Jurkat, Clone E6-1 (cell line): ENCODE data around the gene GATA5.

Experiments used
- DNase-seq: peaks from one replicate; pipeline ENCODE4 v3.0.0-alpha.2; 2011; ENCODE audit warnings: low read depth, low spot score
- H3K4me3 ChIP-seq: 2 replicates; pipeline ENCODE4 v1.5.1; 2011; ENCODE audit warnings: mild to moderate bottlenecking, low read length, control low read depth, moderate library complexity

GATA5 gene

DNA sequence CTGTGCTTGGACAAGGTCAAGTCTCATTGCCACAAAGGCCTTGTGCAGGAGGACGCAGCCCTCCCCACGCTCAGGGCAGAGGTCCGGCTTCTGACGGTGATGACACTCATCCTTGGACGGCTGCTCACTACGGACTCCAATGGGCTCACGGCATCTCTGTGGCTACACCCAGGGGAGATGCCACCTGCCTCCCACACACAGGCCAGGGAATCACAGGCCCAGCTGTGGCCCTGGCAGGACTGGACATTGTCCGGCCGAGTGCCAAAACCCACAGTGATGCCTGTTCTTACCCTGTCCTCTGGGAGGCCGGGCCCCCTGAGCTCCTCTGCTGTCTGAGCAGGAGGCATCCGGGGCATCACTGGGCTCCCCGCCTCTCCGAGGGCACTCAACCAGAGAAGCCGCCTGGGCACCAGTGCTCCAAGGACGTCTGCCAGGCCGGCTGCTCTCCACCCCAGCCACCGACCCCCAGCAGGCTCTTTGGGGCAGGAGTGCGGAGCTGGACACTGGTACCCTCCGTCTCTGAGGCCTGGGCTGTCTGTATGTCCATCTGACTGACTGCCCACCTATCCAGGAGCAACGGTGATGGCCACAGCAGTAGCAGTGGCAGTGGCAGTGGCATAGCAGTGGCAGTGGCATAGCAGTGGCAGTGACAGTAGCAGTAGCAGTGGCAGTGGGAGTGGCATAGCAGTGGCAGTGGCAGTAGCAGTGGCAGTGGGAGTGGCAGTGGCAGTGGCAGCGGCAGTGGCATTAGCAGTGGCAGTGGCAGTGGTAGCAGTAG, 50.3 kb downstream of the GATA5 start:
- DNase-seq: no peak
- no peak overlapping the region for H3K4me3 ChIP-seq

DNA sequence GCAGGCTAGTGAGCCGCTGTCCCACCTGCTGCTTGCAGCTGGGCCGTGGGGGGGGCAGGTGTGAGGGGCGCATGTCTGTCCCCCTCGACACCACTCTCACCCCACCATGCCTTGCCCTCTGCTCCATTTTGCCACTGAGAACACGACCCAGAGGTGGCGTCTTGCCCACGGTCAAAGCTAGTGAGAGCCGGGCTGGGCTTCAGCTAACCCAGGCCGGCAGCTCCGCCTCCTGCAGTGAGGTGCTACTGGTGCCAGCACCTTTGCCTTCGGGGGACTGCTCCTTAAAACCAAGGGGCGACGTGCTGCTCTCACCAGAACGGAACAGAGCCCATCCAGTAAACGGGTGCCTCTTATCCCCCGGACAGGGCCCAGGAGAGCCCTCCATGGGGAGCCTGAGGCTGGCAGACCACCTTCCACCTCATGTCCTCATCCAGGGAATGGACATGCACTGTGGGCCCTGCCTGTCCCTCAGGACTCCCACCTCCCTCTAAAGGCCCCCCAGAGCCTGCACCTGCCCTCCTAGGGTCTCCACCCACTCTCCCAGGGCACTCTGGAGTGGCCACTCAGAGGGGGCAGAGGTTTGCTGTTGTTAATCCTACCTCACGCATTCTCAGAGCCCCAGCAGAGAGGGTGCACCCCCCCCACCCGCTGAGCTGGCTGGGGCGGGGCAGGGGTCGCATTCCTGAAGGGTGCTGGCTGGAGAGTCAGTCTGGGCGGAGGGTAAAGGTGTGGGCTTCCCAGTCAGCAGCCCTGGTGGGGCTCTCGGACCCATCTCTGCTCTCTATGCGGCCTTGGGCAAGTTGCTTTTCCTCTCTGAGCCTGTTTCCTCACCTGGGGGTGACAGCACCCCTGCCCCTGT, 51.3 kb downstream of the GATA5 start:
- DNase-seq: no peak
- no peak overlapping the region for H3K4me3 ChIP-seq

DNA sequence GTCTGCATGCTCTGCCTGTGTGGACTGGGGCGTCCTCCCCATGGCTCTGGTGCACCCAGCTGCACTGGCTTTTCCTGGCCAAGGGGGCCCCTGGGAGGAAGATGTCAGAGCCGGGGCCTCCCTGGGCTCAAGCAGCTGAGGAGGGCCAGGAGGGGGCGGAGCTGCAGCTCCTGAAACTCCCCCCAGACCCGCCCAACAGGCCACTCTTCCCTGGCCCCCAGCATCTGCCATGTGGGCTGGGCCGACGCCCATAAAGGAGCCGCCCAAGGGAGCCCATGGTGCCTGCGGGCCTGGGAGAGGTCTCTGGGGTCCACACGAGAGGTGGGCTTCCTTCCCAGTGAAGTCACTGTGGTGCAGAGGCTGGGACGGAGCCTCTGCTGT, 52.5 kb downstream of the GATA5 start:
- no peak overlapping the region for H3K4me3 ChIP-seq
- DNase-seq: no peak

DNA sequence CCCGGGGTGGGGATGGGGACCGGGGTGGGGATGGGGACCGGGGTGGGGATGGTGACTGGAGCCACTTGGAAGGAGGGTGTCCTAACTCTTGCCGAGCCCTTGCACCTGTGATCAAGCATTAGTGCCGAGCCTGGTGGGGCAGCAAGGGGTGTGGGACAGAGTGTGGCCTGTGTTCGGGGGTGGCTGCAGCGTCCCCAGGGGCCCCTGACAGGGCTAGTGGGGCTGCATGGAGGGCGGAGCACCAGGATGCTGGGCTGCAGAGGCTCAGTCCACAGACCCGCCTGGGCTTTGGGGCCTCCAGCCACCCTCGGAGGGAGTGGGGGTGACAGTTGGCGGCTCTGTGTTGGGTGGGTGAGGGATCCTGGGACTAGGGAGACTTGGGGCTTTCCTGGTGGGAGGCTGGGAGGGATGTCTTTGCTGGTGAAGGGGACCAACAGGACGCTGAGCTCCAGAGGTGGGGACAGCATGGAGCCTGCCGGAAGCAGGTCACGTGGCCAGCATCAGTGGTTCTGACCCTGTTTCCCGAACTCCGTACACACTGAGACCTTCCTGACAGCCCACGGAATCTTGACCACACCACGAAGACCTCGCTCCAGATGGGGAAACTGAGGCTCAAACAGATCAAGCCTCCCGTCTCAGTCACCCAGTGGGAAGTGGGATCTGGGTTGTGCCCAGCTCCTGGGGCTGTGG, 53.0 kb downstream of the GATA5 start:
- H3K4me3 ChIP-seq: no peak overlapping the region
- no peak for DNase-seq

DNA sequence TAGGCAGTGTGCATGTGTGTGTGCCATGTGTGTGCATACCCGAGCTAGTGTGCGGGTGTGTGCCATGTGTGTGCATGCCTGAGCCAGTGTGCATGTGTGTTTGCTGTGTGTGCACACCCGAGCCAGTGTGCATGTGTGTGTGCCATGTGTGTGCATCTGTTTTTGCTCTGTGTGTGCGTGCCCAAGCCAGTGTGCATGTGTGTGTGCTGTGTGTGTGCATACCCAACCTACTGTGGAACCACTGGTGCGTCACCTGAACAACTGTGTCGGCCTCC, 54.1 kb downstream of the GATA5 start:
- no peak overlapping the region for H3K4me3 ChIP-seq
- no peak for DNase-seq

DNA sequence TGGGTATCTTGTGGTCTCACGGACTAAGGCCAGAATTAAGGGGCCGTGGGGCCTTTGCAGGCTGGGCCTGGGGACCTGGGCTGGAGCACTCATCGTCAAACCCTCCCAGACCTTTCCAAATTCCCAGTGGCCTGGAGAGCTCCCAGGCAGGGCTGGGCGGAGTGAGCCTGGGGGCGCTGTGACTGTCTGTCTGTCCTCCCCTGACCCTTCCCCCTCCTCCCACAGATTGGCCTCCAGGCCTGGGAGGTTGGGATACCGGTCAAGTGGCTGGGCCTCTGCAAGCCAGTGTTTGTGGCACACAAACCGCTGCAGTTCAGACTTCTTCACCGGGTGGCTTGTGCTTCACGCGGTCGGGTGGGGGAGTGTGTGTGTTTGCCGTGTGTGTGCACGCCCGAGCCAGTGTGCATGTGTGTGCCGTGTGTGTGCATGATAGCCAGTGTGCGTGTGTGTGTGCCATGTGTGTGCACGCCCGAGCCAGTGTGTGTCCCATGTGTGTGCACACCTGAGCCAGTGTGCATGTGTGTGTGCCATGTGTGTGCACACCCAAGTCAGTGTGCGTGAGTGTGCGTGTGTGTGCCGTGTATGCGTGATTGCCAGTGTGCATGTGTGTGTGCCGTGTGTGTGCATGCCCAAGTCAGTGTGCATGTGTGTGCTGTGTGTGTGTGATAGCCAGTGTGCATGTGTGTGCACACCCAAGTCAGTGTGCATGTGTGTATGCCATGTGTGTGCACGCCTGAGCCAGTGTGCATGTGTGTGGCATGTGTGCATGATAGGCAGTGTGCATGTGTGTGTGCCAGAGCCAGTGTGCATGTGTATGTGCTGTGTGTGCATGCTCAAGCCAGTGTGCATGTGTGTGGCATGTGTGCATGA, 54.7 kb downstream of the GATA5 start:
- H3K4me3 ChIP-seq: no peak overlapping the region
- DNase-seq: no peak

DNA sequence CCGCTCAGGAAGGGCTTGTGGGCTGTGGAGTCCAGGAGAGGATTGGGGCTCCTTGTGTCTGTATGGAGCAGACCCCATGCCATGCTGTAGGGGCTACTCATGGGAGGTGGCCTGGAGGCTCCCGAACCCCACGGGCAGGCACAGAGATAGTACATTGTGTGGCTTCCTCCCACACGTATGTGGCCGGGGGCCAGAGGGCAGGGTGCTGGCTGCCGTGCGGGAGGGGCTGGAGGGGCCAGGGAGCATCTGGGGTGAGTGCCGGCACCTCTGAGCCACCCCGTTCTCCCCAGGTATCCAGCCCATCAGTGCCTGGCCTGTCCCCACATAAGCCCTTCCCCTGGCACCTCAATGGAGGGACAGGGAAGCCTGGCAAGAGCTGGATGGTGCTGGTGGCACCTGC, 56.0 kb downstream of the GATA5 start:
- DNase-seq: no peak
- H3K4me3 ChIP-seq: no peak overlapping the region

DNA sequence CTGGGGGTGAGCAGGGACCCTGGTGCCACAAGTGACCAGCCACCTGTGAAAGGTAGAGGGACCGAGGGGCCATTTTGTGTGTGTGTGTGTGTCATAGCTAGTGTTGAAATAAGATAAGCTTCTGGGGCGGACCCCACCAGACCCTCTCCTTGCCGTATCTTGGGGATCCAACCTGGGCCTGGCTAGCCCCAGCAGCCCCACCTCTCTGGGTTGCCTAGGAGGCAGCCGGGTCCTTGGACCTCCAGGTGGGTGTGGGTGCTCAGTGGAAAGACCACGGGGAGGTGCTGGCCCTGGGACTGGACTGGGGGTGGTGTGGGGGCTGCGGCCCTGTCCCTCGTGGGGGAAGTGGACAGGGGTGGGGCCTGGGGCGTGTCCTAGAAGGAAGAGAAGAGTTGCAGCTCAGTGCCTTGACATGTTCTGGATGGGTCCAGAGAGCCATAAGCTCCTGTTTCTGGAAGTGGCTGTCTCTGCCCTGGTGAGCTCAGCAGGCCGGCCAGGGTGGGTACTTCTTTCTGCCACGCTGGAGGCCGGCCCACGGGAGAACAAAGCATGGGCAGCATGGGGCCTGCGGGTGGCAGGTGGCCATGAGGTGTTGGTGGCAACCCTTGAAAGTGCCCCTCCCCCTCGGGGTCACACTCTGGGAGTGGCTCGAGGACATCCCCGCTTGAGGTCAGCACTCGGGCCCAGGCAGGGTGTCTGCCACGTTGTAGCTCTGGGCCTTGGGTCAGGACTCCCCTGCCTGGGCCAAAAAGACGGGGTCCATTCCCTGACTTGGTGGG, 56.9 kb downstream of the GATA5 start:
- no peak for DNase-seq

DNA sequence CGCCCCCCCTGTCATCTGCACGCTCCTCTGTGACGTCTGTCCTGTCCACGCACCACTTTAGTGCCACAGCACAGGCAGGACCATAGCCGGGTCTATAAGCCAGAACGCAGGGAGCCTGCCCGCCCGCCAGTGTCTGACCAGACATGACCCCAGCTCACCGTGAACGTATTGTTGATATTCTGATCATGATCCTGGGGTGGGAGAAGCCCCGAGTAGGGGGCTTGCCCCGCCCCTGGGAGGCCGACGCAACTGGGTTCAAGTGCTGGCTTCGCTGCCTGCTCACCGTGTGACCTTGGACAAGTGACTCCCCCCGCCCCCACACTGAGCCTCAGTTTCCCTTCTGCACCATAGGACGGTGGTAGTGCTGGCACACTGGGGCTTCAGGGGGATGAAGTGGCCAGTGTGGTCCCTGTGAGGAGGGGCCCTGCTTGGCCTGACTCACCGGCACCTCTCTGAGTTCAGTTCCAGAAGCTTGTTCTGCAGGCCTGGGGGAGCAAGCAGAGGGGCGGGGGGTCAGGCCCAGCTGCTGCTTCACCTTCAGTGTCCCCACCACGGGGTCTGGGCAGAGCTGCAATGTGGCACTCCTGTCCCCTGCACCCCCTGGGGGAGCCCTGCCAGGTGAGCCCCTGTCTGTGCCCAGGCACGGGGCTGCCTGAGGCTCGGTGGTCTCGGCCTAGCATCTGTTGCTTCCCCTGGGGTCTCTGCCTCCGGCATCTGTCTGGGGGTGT, 57.6 kb downstream of the GATA5 start:
- DNase-seq: no peak
- no peak overlapping the region for H3K4me3 ChIP-seq

More for the DNA sequence above, 56.9 kb downstream of the GATA5 start:
- H3K4me3 ChIP-seq: no peak overlapping the region

DNA sequence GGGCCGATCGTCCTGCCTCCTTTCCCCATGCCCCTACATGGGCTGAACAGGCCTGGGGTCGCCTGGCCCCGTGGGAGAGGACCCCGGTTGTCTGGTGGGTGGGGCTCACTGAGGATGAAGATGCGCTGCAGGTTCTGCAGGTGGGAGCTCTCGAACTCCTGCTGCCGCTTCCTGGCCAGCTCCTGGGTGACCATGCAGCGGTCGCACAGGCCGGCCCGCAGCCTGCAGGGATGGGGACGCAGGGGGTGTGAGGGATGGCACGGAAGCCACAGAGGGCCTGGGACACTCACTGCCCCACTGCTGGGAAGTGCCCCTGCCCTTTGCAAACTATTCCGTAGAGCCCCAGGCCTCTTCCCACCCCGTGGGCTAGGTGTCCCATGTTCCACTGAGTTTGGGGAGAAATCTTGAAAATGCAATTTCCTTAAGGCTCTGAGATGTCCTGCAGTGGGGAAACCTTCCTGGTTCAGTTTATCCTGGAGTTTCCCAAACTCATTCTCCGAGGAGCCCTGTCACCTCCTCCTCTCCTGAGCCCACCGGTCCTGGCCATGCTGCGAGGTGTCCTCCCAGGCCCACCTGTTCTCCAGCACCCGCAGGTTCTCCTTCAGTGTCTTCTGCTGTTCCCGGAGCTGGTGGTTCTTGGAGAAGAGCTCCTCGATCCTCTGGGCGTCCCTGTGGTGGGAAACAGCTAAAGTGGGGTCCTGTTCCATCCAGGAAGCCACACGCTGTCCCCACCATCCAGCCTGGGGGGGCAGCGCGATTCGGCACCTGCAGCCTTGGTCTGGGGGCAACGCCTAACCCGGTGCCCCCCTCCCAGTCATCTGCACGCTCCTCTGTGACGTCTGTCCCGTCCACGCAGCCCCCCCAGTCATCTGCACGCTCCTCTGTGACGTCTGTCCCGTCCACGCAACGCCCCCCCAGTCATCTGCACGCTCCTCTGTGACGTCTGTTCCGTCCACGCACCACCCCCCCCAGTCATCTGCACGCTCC, 58.9 kb downstream of the GATA5 start:
- no peak for DNase-seq
- H3K4me3 ChIP-seq: no peak overlapping the region

DNA sequence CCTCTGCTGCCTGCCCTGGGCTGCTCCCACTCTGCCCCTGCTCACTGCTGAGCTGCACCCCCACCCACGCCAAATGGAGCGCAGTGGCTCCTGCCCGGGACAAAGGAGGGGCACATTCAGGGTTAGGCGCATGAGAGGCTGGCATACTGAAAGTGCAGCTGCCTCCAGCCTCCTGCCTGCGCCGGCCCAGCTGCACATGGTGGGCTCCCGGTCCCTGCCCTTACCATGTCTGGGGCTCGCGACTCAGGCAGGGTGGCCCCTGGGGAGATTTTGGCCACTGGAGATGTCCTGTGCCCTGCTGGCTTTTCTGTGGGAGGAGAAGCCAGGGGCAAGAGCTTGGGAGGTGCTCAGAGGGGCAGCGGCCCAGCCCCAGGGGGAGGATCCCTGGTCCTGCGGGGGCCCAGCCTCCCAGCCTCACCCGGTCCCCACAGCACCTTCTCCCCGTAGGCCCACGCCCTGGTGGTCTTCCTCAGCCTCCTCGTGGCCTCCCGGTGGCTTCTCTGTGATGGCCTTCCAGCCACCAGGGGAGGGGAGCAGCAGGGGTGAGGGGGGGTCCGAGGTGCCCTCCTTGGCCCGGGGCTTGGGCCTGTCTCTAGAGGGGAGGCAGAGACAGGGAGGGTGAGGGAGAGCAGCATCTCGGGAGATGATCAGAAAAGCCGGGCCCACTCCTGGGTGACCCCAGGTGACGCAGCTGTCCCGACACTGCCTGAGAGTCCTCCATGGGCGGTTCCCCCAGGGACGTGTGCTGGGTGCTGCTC, 60.3 kb downstream of the GATA5 start:
- no peak overlapping the region for H3K4me3 ChIP-seq

DNA sequence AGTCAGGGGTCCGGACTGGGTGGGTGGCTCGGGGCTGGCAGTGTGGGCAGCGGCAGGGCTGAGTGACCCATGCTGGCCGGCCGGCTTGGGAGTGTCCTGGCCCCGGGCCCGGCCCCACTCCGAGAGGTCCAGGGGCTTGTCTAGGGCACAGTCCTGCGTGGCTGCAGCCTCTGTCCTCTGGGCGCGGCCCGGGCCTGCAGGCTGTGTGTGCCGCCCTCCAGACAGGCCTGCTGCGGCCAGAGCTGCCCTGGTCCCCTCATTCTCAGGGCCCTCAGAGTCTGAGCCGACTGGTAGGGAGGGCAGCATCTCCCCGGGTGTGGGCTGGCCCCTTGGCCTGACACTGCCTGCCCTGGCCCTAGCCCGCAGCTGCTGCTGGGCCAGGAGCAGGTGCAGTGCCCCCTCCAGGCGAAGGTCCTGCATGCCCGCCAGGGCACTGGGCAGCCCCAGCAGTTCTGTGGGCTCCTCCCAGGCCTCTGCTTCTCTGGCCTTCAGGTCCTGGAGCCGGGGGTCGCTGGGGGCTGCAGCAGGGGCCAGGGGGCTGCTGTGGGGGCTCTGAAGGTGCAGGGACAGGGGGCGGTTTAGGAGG, 61.8 kb downstream of the GATA5 start:
- no peak overlapping the region for H3K4me3 ChIP-seq
- DNase-seq: no peak

More for the DNA sequence above, 60.3 kb downstream of the GATA5 start:
- no peak for DNase-seq
